Measurements from ENCODE around the gene GUCY2C.

DNA sequence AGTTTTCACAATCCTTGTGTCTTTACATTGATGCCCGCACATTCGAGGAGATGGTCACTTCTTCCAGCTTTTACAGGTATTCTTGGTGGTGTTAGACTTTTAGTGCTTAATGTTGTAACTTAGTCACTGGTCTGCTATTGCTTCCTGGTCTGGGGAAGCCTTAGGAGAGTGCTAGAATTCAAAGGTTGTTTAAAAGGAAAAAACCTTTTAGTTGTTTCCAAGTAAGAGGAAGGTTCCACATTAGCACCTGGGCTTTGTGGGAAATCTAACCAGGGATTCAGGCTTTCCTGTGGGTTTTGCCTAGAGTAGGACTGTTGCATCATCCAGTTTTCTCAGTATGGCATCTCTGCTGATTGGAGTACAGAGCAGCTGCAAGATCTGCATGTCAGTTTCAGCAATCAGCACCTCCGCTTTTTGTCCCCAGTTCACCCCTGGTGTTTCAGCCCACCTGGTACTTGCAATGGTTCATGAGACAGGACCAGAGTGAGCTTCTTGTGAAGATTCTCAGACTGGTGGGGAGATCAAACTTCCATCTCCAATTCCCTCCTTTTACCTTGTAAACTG is 84.7 kb downstream of the GUCY2C start:
- no peak for TF ChIP-seq POLR2A (IDR thresholded peaks at IDR 0.05)
- TF ChIP-seq, protein P1, sequence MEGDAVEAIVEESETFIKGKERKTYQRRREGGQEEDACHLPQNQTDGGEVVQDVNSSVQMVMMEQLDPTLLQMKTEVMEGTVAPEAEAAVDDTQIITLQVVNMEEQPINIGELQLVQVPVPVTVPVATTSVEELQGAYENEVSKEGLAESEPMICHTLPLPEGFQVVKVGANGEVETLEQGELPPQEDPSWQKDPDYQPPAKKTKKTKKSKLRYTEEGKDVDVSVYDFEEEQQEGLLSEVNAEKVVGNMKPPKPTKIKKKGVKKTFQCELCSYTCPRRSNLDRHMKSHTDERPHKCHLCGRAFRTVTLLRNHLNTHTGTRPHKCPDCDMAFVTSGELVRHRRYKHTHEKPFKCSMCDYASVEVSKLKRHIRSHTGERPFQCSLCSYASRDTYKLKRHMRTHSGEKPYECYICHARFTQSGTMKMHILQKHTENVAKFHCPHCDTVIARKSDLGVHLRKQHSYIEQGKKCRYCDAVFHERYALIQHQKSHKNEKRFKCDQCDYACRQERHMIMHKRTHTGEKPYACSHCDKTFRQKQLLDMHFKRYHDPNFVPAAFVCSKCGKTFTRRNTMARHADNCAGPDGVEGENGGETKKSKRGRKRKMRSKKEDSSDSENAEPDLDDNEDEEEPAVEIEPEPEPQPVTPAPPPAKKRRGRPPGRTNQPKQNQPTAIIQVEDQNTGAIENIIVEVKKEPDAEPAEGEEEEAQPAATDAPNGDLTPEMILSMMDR (IDR thresholded peaks at IDR 0.05): no peak
